NB4 (cell line): Measurements from ENCODE around the gene LIPM.

Source experiments
- DNase-seq: peaks from one replicate; pipeline ENCODE4 v3.0.0; 2010; ENCODE audit warnings: low read depth
- H3K4me3 ChIP-seq: one replicate; pipeline ENCODE4 v1.5.1; 2011; ENCODE audit warnings: mild to moderate bottlenecking, low read depth, low read length, moderate library complexity
- MYC ChIP-seq: IDR thresholded peaks from 2 replicates; pipeline ENCODE4 v1.6.1; 2011; ENCODE audit warnings: low read depth, low read length
- POLR2A ChIP-seq: IDR thresholded peaks from 2 replicates; pipeline ENCODE4 v1.6.1; 2011; ENCODE audit warnings: mild to moderate bottlenecking; ENCODE audit not compliant: insufficient read length; ENCODE audit errors: extremely low read depth
- TF ChIP-seq, protein P1 (sequence below): IDR thresholded peaks from one replicate; pipeline ENCODE4 v1.5.1; 2012; ENCODE audit warnings: low read depth, low read length
- TF ChIP-seq, protein P2 (sequence below): IDR thresholded peaks from 2 replicates; pipeline ENCODE4 v1.6.1; 2011; ENCODE audit warnings: low read depth, low read length

Gene LIPM

DNA sequence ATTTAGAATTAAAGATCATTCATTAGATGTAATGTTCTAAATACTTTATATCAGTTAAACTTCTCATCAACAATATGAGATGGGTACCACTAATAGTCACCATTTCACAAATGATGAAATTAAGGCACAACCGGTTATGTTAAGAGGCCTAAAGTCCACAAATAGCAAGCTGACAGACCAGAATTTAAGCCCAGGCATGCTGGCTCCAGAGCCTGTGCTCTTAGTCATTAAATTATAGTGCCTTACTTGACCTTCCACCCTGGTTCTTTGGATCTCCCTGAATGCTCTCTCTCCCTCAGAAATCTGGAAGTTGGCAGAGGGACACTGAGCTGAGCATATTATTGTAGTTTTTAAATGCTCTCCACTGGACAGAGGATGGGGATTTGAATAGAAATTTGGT, 39.1 kb upstream of the LIPM start:
- no peak for DNase-seq
- no peak for TF ChIP-seq POLR2A
- H3K4me3 ChIP-seq = no peak overlapping the region

DNA sequence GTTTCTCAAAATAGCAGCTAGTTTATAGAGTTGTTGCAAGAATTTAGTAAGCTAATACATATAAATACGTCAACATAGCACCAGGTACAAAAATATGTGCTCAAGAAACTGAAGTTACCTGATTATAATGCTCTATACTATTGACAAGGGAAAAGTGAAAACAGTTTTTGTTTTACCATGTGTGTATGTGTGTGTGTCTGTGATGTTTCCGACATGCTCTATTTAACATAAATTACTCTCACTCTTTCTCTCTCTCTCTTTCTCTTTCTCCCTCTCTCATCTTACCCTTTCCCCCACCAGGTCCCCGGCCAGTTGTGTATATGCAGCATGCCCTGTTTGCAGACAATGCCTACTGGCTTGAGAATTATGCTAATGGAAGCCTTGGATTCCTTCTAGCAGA, 38.4 kb upstream of the LIPM start:
- no peak overlapping the region for H3K4me3 ChIP-seq
- TF ChIP-seq POLR2A (no peak), MYC (no peak)
- TF ChIP-seq, protein P1, sequence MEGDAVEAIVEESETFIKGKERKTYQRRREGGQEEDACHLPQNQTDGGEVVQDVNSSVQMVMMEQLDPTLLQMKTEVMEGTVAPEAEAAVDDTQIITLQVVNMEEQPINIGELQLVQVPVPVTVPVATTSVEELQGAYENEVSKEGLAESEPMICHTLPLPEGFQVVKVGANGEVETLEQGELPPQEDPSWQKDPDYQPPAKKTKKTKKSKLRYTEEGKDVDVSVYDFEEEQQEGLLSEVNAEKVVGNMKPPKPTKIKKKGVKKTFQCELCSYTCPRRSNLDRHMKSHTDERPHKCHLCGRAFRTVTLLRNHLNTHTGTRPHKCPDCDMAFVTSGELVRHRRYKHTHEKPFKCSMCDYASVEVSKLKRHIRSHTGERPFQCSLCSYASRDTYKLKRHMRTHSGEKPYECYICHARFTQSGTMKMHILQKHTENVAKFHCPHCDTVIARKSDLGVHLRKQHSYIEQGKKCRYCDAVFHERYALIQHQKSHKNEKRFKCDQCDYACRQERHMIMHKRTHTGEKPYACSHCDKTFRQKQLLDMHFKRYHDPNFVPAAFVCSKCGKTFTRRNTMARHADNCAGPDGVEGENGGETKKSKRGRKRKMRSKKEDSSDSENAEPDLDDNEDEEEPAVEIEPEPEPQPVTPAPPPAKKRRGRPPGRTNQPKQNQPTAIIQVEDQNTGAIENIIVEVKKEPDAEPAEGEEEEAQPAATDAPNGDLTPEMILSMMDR = no peak
- TF ChIP-seq, protein P2, sequence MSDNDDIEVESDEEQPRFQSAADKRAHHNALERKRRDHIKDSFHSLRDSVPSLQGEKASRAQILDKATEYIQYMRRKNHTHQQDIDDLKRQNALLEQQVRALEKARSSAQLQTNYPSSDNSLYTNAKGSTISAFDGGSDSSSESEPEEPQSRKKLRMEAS = no peak
- DNase-seq = no peak

DNA sequence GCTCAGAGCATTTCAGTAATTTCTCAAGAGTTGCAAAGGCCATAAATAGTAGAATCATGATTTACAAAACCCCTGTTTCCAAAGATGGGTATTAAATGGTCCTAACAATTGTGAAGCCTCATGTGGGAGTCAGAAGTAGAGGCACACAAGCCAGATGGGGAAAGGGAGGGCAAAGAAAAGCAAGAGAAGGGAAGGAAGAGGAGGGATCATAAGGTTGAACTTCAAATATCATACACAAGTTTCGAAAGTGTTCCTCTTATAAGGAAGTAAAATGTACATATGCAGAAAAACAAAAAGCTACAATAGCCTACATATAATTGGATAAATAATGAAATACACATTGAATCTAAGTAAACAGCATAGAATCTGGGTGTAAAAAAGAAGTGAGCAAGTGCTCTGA, 36.7 kb upstream of the LIPM start:
- DNase-seq = no peak
- no peak overlapping the region for H3K4me3 ChIP-seq
- TF ChIP-seq, protein P2 = no peak
- TF ChIP-seq MYC (no peak), POLR2A (no peak)
- TF ChIP-seq, protein P1 = no peak

DNA sequence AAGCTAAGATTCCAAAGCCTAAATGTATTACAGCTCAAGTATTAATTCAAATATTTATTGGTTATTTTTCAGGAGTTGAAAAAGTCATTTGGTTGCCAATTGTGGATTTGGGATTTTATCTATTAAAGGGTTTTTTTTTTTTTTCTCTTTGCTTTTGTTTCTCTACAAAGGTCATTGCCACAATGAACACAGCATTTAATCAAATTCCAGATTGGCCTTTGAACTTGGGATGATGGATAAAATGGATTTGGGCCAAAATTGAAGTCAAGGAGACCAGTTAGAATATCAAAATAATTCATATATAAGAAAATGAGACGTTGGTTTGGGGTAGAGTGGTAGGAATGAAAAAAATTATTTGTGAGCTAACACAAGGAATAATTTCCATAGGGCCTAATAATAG, 33.1 kb upstream of the LIPM start:
- DNase-seq = no peak
- no peak overlapping the region for H3K4me3 ChIP-seq
- TF ChIP-seq MYC (no peak), POLR2A (no peak)
- TF ChIP-seq, protein P1 = no peak
- TF ChIP-seq, protein P2 = no peak

DNA sequence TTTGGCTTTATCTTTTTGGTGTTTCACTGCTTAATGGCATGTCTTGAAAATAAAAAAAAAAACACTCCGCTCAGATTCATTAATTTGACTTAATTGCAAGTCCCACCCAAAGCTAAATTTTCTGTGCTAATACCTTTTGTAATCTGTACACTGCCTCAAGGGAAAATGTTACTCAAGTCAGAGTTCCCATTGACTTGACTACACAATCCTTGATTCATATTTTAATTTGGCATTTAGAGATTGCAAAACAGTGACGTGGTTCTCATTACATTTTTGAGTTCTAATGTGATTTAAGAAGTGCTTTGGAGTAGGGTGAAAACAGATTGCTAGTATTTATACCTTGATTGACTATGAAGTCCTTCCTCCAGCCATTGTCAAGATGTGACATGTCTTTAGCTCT, 21.3 kb upstream of the LIPM start:
- no peak for DNase-seq
- H3K4me3 ChIP-seq = no peak overlapping the region
- TF ChIP-seq, protein P2 = no peak
- TF ChIP-seq MYC (no peak), POLR2A (no peak)
- TF ChIP-seq, protein P1 = no peak

DNA sequence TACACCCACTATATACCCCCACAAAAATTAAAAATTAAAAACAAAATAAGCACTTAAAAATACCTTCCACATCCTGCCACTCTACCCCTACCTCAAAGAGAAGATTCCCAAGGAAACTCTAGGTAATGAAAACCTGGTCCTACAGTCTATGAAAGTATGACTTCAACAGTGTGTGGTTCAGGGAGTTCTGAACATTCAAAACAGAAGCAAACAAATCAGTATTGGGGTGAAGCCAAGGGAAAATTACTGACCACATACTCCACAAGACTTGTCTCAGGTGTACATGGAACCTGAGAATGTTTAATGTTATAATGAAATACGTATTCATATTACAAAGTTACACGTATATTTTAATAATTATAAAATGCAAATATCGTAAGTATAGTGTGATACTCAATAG, 20.3 kb upstream of the LIPM start:
- DNase-seq = no peak
- no peak overlapping the region for H3K4me3 ChIP-seq
- TF ChIP-seq, protein P1 = no peak
- TF ChIP-seq MYC = no peak
- no peak for TF ChIP-seq POLR2A
- TF ChIP-seq, protein P2 = no peak
